GM12873 (cell line): Measurements from ENCODE around the gene KRTAP15-1.

Source experiments
- CTCF ChIP-seq: IDR thresholded peaks from 2 replicates; pipeline ENCODE4 v1.5.1; 2012; ENCODE audit warnings: low read depth, mild to moderate bottlenecking, moderate library complexity, low read length, control low read depth; ENCODE audit not compliant: insufficient read depth; ENCODE audit errors: missing control alignments

KRTAP15-1 gene

GRCh38 chr21:30439975-30440374 lies at the start of gene KRTAP15-1:
TSS of gene KRTAP15-1 (plus strand) at chr21:30440275. CDS start at chr21:30440328, 53 bp downstream.
- TF ChIP-seq CTCF: no peak

- TF ChIP-seq CTCF: no peak
Measured at GRCh38 chr21:30391492-30392025, 48.5 kb upstream of the KRTAP15-1 start.

GRCh38 chr21:30395731-30396130 lies 44.3 kb upstream of the KRTAP15-1 start, which contains the start of gene KRTAP13-1:
TSS of gene KRTAP13-1 (plus strand) at chr21:30396031. CDS start at chr21:30396087, 56 bp downstream.
- no peak for TF ChIP-seq CTCF

- TF ChIP-seq CTCF: no peak
Measured at GRCh38 chr21:30408782-30409494, 31.1 kb upstream of the KRTAP15-1 start.

- TF ChIP-seq CTCF: no peak
Measured at GRCh38 chr21:30415993-30416392, 24.1 kb upstream of the KRTAP15-1 start.

GRCh38 chr21:30425826-30426225 lies 14.2 kb upstream of the KRTAP15-1 start, which contains the start of gene KRTAP13-3:
TSS of gene KRTAP13-3 (minus strand) at chr21:30425926. CDS start at chr21:30425912, 14 bp downstream.
- no peak for TF ChIP-seq CTCF

- TF ChIP-seq CTCF: no peak
Measured at GRCh38 chr21:30426731-30427130, 13.3 kb upstream of the KRTAP15-1 start.
